Measurements from ENCODE around the gene FAM43B. TPM values are rescaled to one million over a fixed set of nuclear protein-coding genes. Genes with fewer than 3 reads are reported as not detected.
A peak's percentile ranks its signal among the peaks of the same experiment; 100 is the strongest.

Gene FAM43B
- total RNA-seq, 2 experiments from 2014 or later, result not detected

DNA sequence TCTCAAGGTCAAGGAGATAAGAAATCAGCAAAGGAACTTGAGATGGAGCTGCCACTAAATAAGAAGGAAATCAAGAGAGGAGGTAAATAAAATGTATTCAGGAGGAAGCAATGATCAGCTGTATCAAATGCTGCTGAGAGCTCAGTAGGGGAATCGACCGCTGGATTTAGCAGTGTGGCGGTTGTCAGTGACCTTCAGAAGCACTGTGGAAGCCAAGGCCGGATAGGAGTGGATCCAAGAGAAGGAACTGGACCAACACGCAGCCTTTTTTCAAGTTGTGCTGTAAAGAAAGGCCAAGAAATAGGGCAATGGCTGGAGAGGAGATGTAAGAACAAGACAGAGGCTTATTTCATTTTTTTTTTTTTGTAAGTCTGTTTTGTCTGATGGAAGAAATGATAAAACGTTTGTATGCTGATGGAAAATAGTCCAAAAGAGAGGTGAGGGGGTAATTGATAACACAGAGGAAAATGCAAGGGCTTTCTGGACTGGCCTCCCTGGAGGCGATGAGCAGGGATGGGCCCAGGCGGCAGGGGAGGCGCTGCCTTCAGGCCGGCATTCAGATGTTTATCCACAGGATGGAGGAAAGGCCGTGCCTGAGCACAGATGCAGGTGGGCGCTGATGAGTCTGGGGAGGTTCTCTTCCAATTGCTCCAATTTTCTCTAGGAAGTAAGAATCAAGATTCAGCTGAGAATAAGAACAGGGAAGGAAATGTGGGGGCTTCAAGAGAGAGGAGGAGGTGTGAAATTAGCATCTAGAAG is 17.5 kb upstream of the FAM43B start:
- no peaks in the 10 kb centered on the region for H3K4me1 Mint-ChIP-seq
- peaks cover 31% of the 10 kb centered on the region for H3K27me3 Mint-ChIP-seq
- no peaks in the 10 kb centered on the region for H3K9me3 Mint-ChIP-seq
- no peak overlapping the region for H3K27ac Mint-ChIP-seq
- no peak for DNase-seq
- no peaks in the 10 kb centered on the region for H3K36me3 Mint-ChIP-seq
- H3K4me3 Mint-ChIP-seq, result no peak overlapping the region

DNA sequence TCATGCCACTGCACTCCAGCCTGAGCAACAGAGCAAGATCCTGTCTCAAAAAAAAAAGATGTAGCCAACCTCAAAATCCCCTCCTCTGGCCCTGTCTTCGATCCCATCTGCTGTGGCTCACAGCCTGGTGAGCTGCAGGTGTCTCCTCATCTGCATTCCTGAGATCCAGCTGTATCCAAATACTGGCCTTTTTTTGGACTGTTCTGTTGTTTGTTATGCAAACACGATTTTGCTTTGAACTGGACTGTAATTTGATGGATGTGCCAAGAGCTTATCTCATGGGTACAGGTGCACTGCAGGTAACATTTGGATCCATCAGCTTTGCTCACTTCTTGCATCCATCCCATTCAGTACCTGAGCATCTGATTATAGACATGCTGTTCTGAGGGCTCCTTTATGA is 14.1 kb upstream of the FAM43B start:
- no peaks in the 10 kb centered on the region for H3K4me1 Mint-ChIP-seq
- DNase-seq, result no peak
- H3K36me3 Mint-ChIP-seq, result no peaks in the 10 kb centered on the region
- no peaks in the 10 kb centered on the region for H3K9me3 Mint-ChIP-seq
- H3K4me3 Mint-ChIP-seq, result no peak overlapping the region
- no peak overlapping the region for H3K27ac Mint-ChIP-seq
- H3K27me3 Mint-ChIP-seq, result peaks cover 31% of the 10 kb centered on the region

DNA sequence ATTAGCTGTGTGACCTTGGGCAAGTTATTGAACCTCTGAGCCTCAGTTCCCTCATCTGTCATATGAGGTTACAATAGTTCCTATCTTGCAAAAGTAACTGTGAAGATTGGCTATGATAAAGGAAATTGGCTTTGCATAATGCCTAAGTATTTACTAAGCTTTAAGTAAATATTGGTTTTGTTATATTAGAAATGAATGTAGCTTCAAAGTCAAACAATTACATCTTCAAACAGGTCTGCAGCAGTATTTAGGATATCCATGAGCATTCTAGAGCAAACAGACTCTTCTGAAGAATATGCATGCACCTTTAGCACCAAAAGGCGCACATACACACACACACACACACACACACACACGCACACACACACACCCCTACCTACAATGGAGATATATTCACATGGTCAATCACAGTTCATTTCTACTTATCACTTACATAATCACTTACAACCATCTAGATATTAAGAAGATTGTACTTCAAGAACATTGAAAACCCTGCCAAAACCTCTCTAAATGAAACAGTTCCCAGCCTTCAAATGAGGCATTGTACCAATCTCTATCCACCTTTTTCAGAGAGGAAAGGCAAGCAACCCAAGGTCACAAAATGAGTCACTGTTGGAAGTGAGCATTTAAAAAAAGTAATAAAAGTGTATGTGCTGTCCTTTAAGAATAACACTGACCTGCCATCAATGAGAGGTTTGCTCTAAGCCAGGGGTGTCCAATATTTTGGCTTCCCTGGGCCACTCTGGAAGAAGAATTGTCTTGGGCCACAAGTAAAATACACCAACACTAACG is 13.4 kb upstream of the FAM43B start:
- Mint-ChIP-seq H3K36me3 (no peaks in the 10 kb centered on the region), H3K27ac (no peak overlapping the region), H3K4me1 (no peaks in the 10 kb centered on the region), H3K27me3 (peaks cover 31% of the 10 kb centered on the region), H3K9me3 (no peaks in the 10 kb centered on the region), H3K4me3 (no peak overlapping the region)
- DNase-seq, result no peak

DNA sequence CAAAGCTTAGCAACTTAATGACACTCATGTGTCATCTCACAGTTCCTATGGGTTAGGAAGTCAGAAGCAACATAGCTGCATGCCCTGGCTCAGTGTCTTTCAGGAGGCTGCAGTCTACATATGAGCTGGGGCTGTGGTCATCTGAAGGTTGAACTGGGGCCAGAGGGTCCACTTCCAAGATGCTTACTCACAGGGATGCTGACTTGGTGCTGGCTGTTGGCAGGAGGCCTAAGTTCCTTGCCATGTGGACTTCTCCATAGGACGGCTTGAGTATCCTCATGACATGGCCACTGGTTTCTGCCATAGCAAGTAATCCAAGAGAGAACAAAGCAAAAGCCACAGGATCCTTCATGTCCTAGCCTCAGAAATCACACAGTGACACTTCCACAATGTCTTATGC is 12.1 kb upstream of the FAM43B start:
- no peak for DNase-seq
- H3K27me3 Mint-ChIP-seq, result peaks cover 21% of the 10 kb centered on the region
- H3K9me3 Mint-ChIP-seq, result no peaks in the 10 kb centered on the region
- no peaks in the 10 kb centered on the region for H3K36me3 Mint-ChIP-seq
- H3K4me1 Mint-ChIP-seq, result no peaks in the 10 kb centered on the region
- H3K27ac Mint-ChIP-seq, result no peak overlapping the region
- no peak overlapping the region for H3K4me3 Mint-ChIP-seq

DNA sequence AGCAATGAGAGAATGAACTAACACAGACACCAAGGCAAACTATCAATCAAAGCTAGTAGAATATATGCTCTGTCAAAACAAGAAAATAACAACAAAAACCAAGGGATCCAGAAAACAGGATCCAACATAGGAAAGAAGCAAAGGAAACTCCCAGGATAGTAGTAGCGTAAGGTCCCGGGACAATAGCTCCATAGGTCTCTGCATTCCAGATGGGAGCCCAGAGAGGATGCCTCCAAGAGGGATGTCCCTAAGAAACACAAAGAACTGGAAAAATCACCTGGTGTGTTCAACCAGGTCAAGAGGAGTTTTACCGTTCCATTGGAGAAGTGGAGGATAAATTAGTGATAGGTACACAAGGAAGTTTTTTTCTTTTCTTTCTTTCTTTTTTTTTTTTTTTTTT is 5.7 kb upstream of the FAM43B start:
- H3K9me3 Mint-ChIP-seq, result no peaks in the 10 kb centered on the region
- no peak overlapping the region for H3K27ac Mint-ChIP-seq
- H3K27me3 Mint-ChIP-seq, result peaks cover 32% of the 10 kb centered on the region
- no peak for DNase-seq
- H3K4me1 Mint-ChIP-seq, result no peaks in the 10 kb centered on the region
- H3K36me3 Mint-ChIP-seq, result no peaks in the 10 kb centered on the region
- H3K4me3 Mint-ChIP-seq, result no peak overlapping the region

DNA sequence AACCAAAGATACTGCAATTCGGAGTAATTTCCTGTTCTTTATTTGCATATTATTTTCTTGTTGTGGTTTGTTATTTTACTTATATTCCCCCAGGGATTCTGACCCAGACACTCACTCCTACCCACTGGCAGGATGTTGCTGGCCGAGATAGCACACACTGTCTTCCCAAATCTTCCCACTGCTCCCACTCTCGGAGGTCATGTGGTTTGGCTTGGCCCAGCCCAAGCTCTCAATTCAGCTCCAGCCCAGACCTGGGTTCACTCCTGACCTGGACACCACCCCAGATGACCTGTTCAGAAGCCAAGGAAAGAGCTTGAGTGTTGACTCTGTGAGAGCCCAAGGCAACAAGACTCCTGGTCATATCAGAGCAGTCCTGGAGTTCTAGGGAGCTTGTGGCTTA is 1.2 kb upstream of the FAM43B start:
- Mint-ChIP-seq H3K36me3 (no peaks in the 10 kb centered on the region), H3K27ac (no peak overlapping the region), H3K27me3 (peaks cover 44% of the 10 kb centered on the region), H3K4me1 (no peaks in the 10 kb centered on the region), H3K9me3 (no peaks in the 10 kb centered on the region), H3K4me3 (no peak overlapping the region)
- no peak for DNase-seq

DNA sequence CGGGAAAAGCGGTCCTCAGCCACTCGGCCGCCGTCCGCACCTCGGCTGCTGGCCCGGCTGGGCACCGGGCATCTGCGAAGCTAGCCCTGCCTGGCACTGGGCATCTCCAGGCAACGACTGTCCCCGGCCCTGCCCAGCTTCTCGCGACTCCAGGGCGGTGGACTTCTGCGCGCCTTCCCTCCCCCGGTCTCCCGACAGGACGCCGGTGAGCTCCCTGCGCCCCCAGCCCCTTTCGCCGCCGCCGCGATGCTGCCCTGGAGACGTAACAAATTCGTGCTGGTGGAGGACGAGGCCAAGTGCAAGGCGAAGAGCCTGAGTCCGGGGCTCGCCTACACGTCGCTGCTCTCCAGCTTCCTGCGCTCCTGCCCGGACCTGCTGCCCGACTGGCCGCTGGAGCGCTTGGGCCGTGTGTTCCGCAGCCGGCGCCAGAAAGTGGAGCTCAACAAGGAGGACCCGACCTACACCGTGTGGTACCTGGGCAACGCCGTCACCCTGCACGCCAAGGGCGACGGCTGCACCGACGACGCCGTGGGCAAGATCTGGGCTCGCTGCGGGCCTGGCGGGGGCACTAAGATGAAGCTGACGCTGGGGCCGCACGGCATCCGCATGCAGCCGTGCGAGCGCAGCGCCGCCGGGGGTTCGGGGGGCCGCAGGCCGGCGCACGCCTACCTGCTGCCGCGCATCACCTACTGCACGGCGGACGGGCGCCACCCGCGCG is 514 bp downstream of the FAM43B start:
- Mint-ChIP-seq H3K27ac (no peak overlapping the region), H3K27me3 (peaks cover 35% of the 10 kb centered on the region), H3K36me3 (no peaks in the 10 kb centered on the region)

DNA sequence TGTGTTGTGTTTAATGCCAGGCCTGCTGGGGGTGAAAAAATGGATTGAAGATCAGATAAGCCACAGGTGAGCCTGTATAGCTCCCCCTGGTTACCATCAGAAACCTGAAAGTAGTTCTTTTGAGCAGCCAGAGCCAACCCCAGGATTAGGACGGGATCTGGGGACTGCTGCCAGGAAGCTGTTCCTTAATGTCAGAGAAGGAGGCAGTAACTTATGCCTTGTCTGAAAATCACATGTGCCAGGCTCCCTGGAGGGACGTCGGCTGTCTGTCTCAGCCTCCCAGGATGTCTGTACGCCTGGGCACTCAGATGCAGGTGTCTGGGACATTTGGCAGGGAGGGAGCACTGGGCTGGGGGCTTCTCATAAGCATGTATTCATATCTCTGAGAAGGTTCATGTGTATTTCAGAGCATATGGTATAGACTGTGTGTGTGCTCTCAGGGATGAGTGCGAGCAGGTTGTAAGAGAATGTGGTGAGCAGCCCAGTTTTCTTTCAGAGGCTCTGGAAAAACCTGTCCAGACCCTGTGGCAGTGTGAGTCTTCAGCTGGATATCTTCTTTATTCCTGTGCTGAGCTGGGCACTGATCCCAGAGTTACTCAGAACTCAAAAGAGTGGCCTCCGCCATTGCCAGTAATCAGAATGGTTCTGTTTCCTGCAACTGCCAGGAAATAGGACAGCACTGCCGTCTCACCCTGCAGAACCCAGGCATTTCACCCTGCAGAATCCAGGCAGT is 2.8 kb downstream of the FAM43B start:
- no peak overlapping the region for H3K4me3 Mint-ChIP-seq
- H3K9me3 Mint-ChIP-seq, result no peaks in the 10 kb centered on the region
- DNase-seq, result no peak
- H3K27ac Mint-ChIP-seq, result no peak overlapping the region
- peaks cover 33% of the 10 kb centered on the region for H3K27me3 Mint-ChIP-seq
- no peaks in the 10 kb centered on the region for H3K4me1 Mint-ChIP-seq
- no peaks in the 10 kb centered on the region for H3K36me3 Mint-ChIP-seq

More for the DNA sequence above, 514 bp downstream of the FAM43B start:
- Mint-ChIP-seq H3K9me3 (no peaks in the 10 kb centered on the region), H3K4me1 (no peaks in the 10 kb centered on the region), H3K4me3 (no peak overlapping the region)
- peak; percentile 13 for DNase-seq

DNA sequence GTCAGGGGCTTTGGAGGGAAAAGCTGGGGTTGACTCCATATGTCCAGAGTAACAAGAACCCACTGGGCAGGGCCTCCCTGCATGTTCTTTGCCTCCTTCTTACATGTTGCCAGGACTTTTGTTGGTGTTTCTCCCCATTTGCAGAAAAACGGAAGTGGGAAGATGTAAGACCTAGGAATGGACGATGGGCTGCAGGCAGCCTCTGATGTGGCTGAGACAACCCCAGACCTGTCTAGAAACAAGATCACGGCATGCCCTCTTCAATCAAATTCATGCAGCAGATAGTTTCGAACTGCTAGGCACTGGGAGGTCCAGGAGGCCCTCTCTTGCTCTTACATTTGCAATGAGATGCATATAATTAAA is 3.4 kb downstream of the FAM43B start:
- Mint-ChIP-seq H3K9me3 (no peaks in the 10 kb centered on the region), H3K27me3 (peaks cover 34% of the 10 kb centered on the region), H3K4me3 (no peak overlapping the region), H3K27ac (no peak overlapping the region), H3K4me1 (no peaks in the 10 kb centered on the region), H3K36me3 (no peaks in the 10 kb centered on the region)
- no peak for DNase-seq

DNA sequence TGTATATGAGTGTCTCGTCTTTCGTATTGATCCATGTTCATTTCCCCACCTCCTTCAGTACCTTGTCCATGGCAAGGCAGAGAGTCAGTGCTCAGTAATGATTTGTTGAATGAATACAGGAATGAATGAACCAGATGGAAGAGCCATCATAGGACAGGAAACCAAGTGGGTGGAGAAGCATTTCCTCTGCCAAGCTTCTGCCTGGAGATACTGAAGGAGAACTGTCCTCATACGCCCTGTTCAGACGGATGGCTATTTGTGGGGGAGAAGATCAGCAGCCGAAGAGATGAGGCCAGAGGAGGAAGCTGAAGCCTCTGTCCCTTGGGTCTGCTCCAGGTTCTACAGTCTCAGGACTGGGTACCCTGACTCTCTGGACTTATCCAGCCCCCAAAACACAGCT is 5.8 kb downstream of the FAM43B start:
- Mint-ChIP-seq H3K4me3 (no peak overlapping the region), H3K27ac (no peak overlapping the region), H3K27me3 (peaks cover 32% of the 10 kb centered on the region), H3K36me3 (no peaks in the 10 kb centered on the region), H3K9me3 (no peaks in the 10 kb centered on the region), H3K4me1 (no peaks in the 10 kb centered on the region)
- no peak for DNase-seq

DNA sequence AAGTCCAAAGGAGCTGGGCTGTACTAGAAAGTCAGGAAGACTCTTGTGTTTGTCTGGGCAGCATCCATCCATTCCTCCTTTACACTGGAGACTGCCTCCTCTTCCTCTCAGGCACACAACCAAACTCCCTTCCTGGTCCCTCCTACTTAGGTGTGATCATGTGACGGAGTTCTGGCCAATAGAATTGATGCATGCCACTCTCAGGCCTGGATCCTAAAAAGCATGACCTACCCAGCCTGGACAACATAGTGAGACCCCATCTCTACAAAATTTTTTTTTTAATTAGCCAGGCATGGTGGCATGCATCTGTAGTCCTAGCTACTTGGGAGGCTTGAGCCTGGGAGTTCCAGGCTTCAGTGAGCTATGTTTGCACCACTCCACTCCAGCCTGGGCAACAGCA is 8.6 kb downstream of the FAM43B start:
- H3K9me3 Mint-ChIP-seq, result no peaks in the 10 kb centered on the region
- H3K27ac Mint-ChIP-seq, result no peak overlapping the region
- DNase-seq, result no peak
- H3K4me3 Mint-ChIP-seq, result no peak overlapping the region
- H3K36me3 Mint-ChIP-seq, result no peaks in the 10 kb centered on the region
- no peaks in the 10 kb centered on the region for H3K4me1 Mint-ChIP-seq
- peaks cover 20% of the 10 kb centered on the region for H3K27me3 Mint-ChIP-seq

DNA sequence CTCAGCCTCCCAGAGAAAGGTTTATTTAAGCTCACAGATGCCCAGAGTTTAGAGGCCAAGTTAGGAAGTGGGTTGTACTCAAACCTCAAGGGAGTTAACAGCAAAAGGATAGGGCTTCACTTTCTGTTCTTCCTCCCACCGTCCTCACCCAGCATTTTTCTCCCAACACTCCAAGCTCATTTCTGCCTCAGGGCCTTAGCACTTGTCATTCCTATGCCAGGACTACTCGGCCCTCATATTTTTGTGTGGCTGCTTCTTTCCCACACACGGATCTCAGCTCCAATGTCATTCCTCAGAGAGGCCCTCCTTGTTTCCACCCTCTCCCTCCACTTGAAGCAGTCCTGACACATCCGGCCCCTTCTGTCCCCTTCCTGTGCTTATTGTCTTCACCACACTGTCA is 12.9 kb downstream of the FAM43B start:
- no peaks in the 10 kb centered on the region for H3K4me1 Mint-ChIP-seq
- H3K4me3 Mint-ChIP-seq, result no peak overlapping the region
- H3K36me3 Mint-ChIP-seq, result no peaks in the 10 kb centered on the region
- H3K27me3 Mint-ChIP-seq, result peaks cover 25% of the 10 kb centered on the region
- no peak for DNase-seq
- H3K9me3 Mint-ChIP-seq, result no peaks in the 10 kb centered on the region
- no peak overlapping the region for H3K27ac Mint-ChIP-seq

DNA sequence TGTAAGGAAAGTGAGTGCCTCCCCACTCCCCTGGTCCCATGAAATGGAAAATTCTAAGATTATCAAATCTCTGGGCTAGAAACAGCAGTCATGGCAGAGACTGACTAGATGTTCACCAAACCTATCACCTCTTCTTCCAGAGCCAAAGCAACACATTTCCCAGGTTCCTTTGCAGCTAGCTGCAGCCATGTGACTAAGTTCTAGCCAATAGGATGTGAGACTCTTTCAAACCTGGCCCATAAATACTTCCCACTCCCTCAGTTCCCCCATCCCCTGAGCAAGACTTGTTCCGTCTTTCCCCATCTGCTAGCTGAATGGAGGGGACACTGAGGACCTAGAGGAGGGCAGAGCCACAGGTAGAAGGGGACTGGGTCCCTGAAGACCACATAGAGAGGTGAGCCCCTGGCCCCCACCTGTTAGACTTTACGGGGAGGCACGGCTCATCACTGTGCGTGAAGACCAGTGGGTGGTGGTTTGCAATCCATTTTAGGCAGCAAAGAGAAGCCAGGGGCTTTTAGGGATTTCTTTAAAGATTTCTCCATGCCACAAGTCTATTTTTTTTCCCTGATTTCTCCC is 17.2 kb downstream of the FAM43B start:
- DNase-seq, result no peak
- H3K4me3 Mint-ChIP-seq, result no peak overlapping the region
- no peak overlapping the region for H3K27ac Mint-ChIP-seq
- H3K4me1 Mint-ChIP-seq, result peaks cover 4% of the 10 kb centered on the region
- peaks cover 5% of the 10 kb centered on the region for H3K9me3 Mint-ChIP-seq
- peaks cover 27% of the 10 kb centered on the region for H3K27me3 Mint-ChIP-seq
- H3K36me3 Mint-ChIP-seq, result no peaks in the 10 kb centered on the region

DNA sequence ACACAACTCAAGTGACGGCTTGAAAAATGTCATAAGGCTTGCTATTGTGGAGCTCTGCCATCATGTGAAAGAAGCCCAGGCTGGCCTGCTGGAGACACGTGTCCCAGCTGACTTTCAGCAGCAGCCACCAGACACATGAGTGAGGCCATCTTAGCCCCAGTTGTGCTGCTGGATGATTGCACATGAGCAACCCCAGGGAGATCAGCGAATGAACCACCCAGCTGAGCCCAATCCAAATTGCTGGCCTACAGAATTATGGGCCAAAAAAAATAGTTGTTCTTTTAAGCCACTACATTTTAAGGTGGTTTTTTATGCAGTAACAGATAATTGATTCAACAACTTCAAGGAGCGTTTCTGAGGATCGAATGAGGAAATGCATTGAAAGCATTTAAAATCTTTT is 19.1 kb downstream of the FAM43B start:
- H3K27ac Mint-ChIP-seq, result no peak overlapping the region
- peaks cover 5% of the 10 kb centered on the region for H3K4me1 Mint-ChIP-seq
- no peak overlapping the region for H3K4me3 Mint-ChIP-seq
- H3K27me3 Mint-ChIP-seq, result peaks cover 36% of the 10 kb centered on the region
- no peak for DNase-seq
- peaks cover 5% of the 10 kb centered on the region for H3K9me3 Mint-ChIP-seq
- no peaks in the 10 kb centered on the region for H3K36me3 Mint-ChIP-seq

DNA sequence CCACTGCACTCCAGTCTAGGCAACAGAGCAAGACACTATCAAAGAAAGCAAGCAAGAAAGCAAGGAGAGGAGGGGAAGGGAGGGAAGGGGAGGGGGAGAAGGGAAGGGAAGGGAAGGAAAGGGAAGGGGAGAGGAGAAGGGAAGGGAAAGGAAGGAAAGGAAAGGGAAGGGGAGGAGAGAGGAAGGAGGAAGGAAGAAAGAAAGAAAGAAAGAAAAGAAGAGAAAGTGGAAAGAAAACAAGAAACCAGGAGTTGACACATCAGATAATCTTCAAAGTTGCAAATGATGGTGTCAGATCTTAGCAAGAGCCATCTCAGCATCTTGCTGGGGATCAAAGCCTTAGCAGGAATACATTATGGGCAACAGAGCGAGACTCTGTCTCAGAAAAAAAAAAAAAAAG is 21.6 kb downstream of the FAM43B start:
- no peak for DNase-seq
- H3K27ac Mint-ChIP-seq, result no peak overlapping the region

More for the DNA sequence above, 21.6 kb downstream of the FAM43B start:
- Mint-ChIP-seq H3K4me1 (peaks cover 5% of the 10 kb centered on the region), H3K4me3 (no peak overlapping the region), H3K36me3 (no peaks in the 10 kb centered on the region), H3K9me3 (peaks cover 5% of the 10 kb centered on the region), H3K27me3 (peaks cover 36% of the 10 kb centered on the region)

Data from activated naive CD8-positive, alpha-beta T cell treated with anti-CD3 and anti-CD28 coated beads for 36 hours (primary cell).